ENCODE data around the gene ATF7.

- TF ChIP-seq, protein P1, sequence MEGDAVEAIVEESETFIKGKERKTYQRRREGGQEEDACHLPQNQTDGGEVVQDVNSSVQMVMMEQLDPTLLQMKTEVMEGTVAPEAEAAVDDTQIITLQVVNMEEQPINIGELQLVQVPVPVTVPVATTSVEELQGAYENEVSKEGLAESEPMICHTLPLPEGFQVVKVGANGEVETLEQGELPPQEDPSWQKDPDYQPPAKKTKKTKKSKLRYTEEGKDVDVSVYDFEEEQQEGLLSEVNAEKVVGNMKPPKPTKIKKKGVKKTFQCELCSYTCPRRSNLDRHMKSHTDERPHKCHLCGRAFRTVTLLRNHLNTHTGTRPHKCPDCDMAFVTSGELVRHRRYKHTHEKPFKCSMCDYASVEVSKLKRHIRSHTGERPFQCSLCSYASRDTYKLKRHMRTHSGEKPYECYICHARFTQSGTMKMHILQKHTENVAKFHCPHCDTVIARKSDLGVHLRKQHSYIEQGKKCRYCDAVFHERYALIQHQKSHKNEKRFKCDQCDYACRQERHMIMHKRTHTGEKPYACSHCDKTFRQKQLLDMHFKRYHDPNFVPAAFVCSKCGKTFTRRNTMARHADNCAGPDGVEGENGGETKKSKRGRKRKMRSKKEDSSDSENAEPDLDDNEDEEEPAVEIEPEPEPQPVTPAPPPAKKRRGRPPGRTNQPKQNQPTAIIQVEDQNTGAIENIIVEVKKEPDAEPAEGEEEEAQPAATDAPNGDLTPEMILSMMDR (IDR thresholded peaks at IDR 0.05; ENCODE audit: low read length): no peak
- TF ChIP-seq EZH2 (IDR thresholded peaks at IDR 0.05; ENCODE audit: borderline replicate concordance, low read length): no peak
These were observed 38.1 kb downstream of the ATF7 start for GRCh38 chr12:53588123-53588522.
